ENCODE results near the gene SCNN1A. TPM values are rescaled to one million over a fixed set of nuclear protein-coding genes. Genes with fewer than 3 reads are reported as not detected.
A peak's percentile ranks its signal among the peaks of the same experiment; 100 is the strongest.
"Not testable (repeated sequence)": the region's sequence is repeated elsewhere in the genome, so short reads cannot be mapped to it uniquely, and the experiment has no call there.

The SCNN1A gene
- total RNA-seq, 2 donors from 2014 or later: 1.1 to 2.8 TPM

- DNase-seq (ENCODE audit: low spot score in 2 of 2) (no peak), ATAC-seq (no peak)
- H3K27ac Mint-ChIP-seq: no peak overlapping the region
- H3K9me3 Mint-ChIP-seq: peaks cover 0 to 6% of the 10 kb centered on the region in 2 donors
- H3K36me3 Mint-ChIP-seq: no peaks in the 10 kb centered on the region
Observed at GRCh38 chr12:6343518-6343917, 31.8 kb downstream of the SCNN1A start.

DNA sequence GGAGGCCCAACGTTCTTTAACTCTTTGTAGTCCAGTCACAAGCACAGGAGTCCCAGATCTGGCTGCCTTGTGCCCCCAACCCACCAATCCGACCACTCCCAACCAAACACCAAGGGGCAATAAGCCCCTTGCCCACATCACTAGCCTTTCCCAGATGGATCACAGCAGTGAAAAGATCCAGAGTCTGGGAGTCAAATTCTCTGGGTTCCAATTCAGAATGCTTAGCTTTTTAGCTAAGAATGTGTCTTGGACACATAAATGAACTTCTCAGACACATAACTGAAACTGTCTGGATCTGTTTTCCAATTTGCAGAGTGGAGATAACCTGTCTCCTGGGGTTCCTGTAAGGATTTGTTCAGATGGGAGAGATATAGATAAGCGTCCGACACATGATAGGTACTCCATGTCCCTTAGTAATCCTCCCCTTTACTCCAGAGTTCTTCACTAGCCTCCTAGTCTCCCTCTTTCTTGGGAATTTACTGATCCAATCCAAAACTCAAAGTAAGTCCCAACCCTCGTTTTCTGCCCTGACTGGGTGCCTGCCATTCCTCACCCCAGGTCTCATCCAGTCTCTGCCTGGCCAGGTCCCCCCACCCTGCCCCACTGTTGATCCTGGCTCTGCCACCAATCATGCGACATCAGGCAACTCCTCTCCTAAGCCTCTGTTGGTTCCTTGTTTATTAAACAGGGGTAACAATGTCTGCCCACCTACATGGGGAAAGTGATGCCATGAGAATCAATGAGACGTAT lies 33.0 kb downstream of the SCNN1A start:
- no peak overlapping the region for H3K27ac Mint-ChIP-seq
- H3K9me3 Mint-ChIP-seq: peaks cover 0 to 6% of the 10 kb centered on the region in 2 donors
- no peaks in the 10 kb centered on the region for H3K36me3 Mint-ChIP-seq
- no peak for ATAC-seq
- no peak for DNase-seq (ENCODE audit: low spot score in 2 of 2)

- DNase-seq (ENCODE audit: low spot score in 2 of 2): peak; percentile 45 to 72
- H3K36me3 Mint-ChIP-seq: no peaks in the 10 kb centered on the region
- peaks cover 0 to 1% of the 10 kb centered on the region in 2 donors for H3K9me3 Mint-ChIP-seq
- peak; percentile 46 to 49 for ATAC-seq
- H3K27ac Mint-ChIP-seq: no peak within 1 kb of the TSS
Observed at GRCh38 chr12:6341417-6342139, 33.8 kb downstream of the SCNN1A start, which contains the start of gene TNFRSF1A. Gene TNFRSF1A (minus strand): TSS chr12:6342076. CDS start chr12:6341814, 262 bp downstream.

GRCh38 chr12:6340745-6341416 lies 34.5 kb downstream of the SCNN1A start:
- Mint-ChIP-seq H3K27ac (no peak overlapping the region), H3K36me3 (no peaks in the 10 kb centered on the region), H3K9me3 (no peaks in the 10 kb centered on the region)
- ATAC-seq: no peak
- DNase-seq (ENCODE audit: low spot score in 2 of 2): no peak

DNA sequence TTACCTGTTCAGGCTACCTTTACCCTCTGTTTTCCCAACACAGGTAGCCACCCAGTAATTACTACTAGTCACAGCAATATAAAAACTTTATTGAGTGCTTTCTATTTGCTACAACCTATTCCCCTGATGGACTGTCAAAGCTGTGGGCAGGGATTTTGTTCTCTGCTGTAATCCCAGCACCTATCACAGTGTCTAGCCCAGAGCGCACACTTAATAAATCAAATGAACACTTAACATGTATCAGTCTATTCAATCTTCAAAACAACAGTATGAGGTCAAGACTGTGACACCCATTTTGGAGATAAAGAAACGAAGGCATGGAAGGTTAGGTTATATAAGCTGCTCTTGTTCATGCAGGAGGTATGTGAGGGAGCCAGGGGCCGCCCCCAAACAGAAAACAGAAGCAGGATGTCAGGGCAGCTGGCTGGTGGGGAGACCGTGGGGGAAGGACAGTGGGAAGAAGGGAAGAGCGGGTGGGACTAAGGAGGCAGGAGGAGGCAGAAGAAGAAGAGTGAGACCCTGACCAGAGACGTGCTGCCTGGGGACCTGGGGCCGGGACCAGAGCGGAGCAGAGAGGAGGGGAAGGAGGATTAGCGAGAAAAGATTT lies 35.2 kb downstream of the SCNN1A start:
- Mint-ChIP-seq H3K9me3 (no peaks in the 10 kb centered on the region), H3K27ac (no peak overlapping the region), H3K36me3 (no peaks in the 10 kb centered on the region)
- no peak for ATAC-seq
- DNase-seq (ENCODE audit: low spot score in 2 of 2): no peak

DNA sequence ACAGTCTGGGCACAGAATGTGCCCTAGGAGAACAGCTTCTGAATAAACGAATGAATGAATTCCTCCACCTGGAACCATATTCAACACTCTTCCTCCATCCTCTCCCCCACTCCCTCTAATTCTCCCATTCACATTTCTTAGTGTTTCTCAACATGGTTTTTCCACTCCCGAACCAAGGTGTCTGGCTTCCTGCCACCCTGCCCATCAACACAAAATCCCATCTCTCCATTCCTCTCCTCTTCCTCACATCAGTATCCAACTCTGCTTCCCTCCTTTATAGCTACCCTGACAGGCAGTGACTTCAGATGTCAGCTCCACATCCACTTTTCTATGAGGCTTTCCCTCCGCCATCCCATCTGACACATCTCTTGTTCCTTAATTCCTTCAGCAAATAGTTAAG lies 36.4 kb downstream of the SCNN1A start:
- no peak overlapping the region for H3K27ac Mint-ChIP-seq
- no peaks in the 10 kb centered on the region for H3K9me3 Mint-ChIP-seq
- peaks cover 1 to 2% of the 10 kb centered on the region in 2 donors for H3K36me3 Mint-ChIP-seq
- ATAC-seq: no peak
- DNase-seq (ENCODE audit: low spot score in 2 of 2): no peak

- H3K27ac Mint-ChIP-seq; H3K9me3 Mint-ChIP-seq; H3K36me3 Mint-ChIP-seq; ATAC-seq; DNase-seq (ENCODE audit: low spot score in 2 of 2): not testable (repeated sequence)
Observed at GRCh38 chr12:6338536-6338935, 36.8 kb downstream of the SCNN1A start.

DNA sequence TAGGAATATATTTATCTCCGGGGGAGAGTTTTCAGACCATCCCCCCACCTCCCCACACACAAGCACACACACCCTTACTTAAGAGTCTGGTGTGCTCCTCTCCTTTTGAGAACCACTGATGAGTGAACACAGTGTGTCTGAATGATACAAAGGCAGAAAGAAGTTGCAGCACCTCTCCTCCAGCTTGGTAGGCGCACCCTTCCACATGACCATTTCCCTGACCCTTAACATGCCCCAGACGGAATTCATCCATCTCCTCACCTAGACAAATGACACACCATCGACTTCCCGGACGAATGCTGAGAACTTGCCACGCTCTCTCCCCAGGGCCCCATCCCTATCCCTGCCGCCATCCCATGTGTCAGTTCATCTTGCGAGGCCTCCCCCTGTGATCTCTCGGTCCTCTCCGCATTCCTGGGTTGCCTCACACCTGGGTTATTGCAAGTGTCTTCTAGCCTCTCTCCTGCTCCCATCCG lies 37.4 kb downstream of the SCNN1A start:
- Mint-ChIP-seq H3K9me3 (no peaks in the 10 kb centered on the region), H3K27ac (no peak overlapping the region), H3K36me3 (peaks cover 8 to 12% of the 10 kb centered on the region in 2 donors)
- ATAC-seq (no peak), DNase-seq (ENCODE audit: low spot score in 2 of 2) (no peak)

GRCh38 chr12:6336889-6337853 lies 38.2 kb downstream of the SCNN1A start:
- ATAC-seq (no peak), DNase-seq (ENCODE audit: low spot score in 2 of 2) (no peak)
- Mint-ChIP-seq H3K9me3 (no peaks in the 10 kb centered on the region), H3K36me3 (peaks cover 13 to 19% of the 10 kb centered on the region in 2 donors), H3K27ac (peak overlapping the region in 1 of 2 donors; percentile 96)

- DNase-seq (ENCODE audit: low spot score in 2 of 2) (peak; percentile 62 to 74), ATAC-seq (peak; percentile 19 to 56)
- H3K9me3 Mint-ChIP-seq: no peaks in the 10 kb centered on the region
- peaks cover 16 to 24% of the 10 kb centered on the region in 2 donors for H3K36me3 Mint-ChIP-seq
- peak overlapping the region in 1 of 2 donors; percentile 96 for H3K27ac Mint-ChIP-seq
Observed at GRCh38 chr12:6336079-6336888, 39.1 kb downstream of the SCNN1A start.

GRCh38 chr12:6335451-6336078 lies 39.8 kb downstream of the SCNN1A start:
- ATAC-seq: peak; percentile 84 to 88
- Mint-ChIP-seq H3K36me3 (peaks cover 18 to 30% of the 10 kb centered on the region in 2 donors), H3K9me3 (no peaks in the 10 kb centered on the region), H3K27ac (peak overlapping the region in 1 of 2 donors; percentile 96)
- peak; percentile 80 to 94 for DNase-seq (ENCODE audit: low spot score in 2 of 2)

GRCh38 chr12:6334940-6335450 lies 40.4 kb downstream of the SCNN1A start:
- H3K27ac Mint-ChIP-seq: peak overlapping the region in 1 of 2 donors; percentile 96
- no peak for DNase-seq (ENCODE audit: low spot score in 2 of 2)
- peaks cover 18 to 30% of the 10 kb centered on the region in 2 donors for H3K36me3 Mint-ChIP-seq
- no peaks in the 10 kb centered on the region for H3K9me3 Mint-ChIP-seq
- ATAC-seq: peak in 1 of 2 donors; percentile 0

DNA sequence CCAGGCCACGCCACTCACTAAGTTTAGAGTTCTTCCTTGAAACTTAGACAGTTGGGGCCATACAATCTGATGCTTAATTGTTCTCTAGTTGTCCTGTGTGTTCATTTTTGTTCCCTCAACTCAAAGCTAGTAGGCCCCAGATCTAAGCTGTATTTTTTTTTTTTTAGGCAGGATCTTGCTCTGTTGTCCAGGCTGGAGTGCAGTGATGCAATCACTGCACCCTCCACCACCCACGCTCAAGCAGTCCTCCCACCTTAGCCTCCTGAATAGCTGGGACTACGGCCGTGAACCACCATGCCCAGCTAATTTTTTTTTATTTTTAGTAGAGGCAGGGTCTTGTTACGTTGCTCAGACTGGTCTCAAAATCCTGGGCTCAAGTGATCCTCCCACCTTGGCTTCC lies 41.0 kb downstream of the SCNN1A start:
- peak overlapping the region in 1 of 2 donors; percentile 96 for H3K27ac Mint-ChIP-seq
- ATAC-seq (no peak), DNase-seq (ENCODE audit: low spot score in 2 of 2) (no peak)
- no peaks in the 10 kb centered on the region for H3K9me3 Mint-ChIP-seq
- H3K36me3 Mint-ChIP-seq: peaks cover 18 to 30% of the 10 kb centered on the region in 2 donors

GRCh38 chr12:6333566-6333965 lies 41.8 kb downstream of the SCNN1A start:
- peak overlapping the region in 1 of 2 donors; percentile 81 for H3K27ac Mint-ChIP-seq
- H3K9me3 Mint-ChIP-seq: no peaks in the 10 kb centered on the region
- DNase-seq (ENCODE audit: low spot score in 2 of 2) (no peak), ATAC-seq (no peak)
- peaks cover 18 to 30% of the 10 kb centered on the region in 2 donors for H3K36me3 Mint-ChIP-seq
